Naive thymus-derived CD4-positive, alpha-beta T cell (primary cell): ENCODE data around the gene FIBIN. TPM values are rescaled to one million over a fixed set of nuclear protein-coding genes. Genes with fewer than 3 reads are reported as not detected.

Source experiments
- ATAC-seq: fragments of 150-1000 bp; cut with Tn5 transposase; 2 replicates; pipeline ENCODE4 v1.10.0; 2021; ENCODE audit warnings: mild to moderate bottlenecking, moderate library complexity
- CTCF ChIA-PET: fragments of 350-600 bp; sonication (Branson Sonifier 250); formaldehyde crosslinking; loops from one replicate; lab custom pipeline; 2021; ENCODE audit warnings: antibody characterized with exemption; lab: Charles Lee
- POLR2A ChIA-PET: fragments of 350-600 bp; sonication (Branson Sonifier 250); formaldehyde crosslinking; loops from one replicate; lab custom pipeline; 2021; ENCODE audit warnings: antibody characterized with exemption, inconsistent platforms; lab: Charles Lee
- DNase-seq, 9 donors: peaks; one replicate each; pipeline versions ENCODE4 v3.0.0 to v3.0.0-alpha.2; 2020 to 2022; ENCODE audit warnings: mixed read lengths in 1 of 9
- H3K27ac ChIP-seq: one replicate; pipeline ENCODE4 v1.7.0; 2013; ENCODE audit warnings: mild to moderate bottlenecking, low read depth, low read length, moderate library complexity
- H3K27me3 ChIP-seq, 2 donors: one replicate each; pipeline ENCODE4 v1.7.0; 2013; ENCODE audit warnings: low read length in 2 of 2, mild to moderate bottlenecking in 2 of 2, moderate library complexity in 2 of 2; ENCODE audit not compliant: control insufficient read depth in 2 of 2, insufficient read depth in 2 of 2
- H3K36me3 ChIP-seq, 3 experiments: 1 replicate in 2 of 3; 2 replicates in 1 of 3; pipeline ENCODE4 v1.7.0; 2013; ENCODE audit warnings: low read length in 3 of 3, mild to moderate bottlenecking in 3 of 3, moderate library complexity in 1 of 3; ENCODE audit not compliant: insufficient read depth in 3 of 3, control insufficient read depth in 2 of 3
- H3K4me1 ChIP-seq, 2 donors: one replicate each; pipeline ENCODE4 v1.7.0; 2013; ENCODE audit warnings: low read length in 2 of 2, mild to moderate bottlenecking in 2 of 2, moderate library complexity in 1 of 2; ENCODE audit not compliant: control insufficient read depth in 2 of 2, insufficient read depth in 2 of 2
- H3K4me3 ChIP-seq: 2 replicates; pipeline ENCODE4 v1.7.0; 2013; ENCODE audit warnings: mild to moderate bottlenecking, low read length
- H3K9me3 ChIP-seq, 3 experiments: 1 replicate in 2 of 3; 2 replicates in 1 of 3; pipeline ENCODE4 v1.7.0; 2013; ENCODE audit warnings: low read length in 3 of 3; ENCODE audit not compliant: control insufficient read depth in 2 of 3
- H3K27ac Mint-ChIP-seq, 9 donors: one replicate each; pipeline ENCODE4 v1.8.0; 2020 to 2022; ENCODE audit warnings: mixed read lengths in 9 of 9, mild to moderate bottlenecking in 8 of 9, moderate library complexity in 5 of 9, inconsistent platforms in 2 of 9
- H3K27me3 Mint-ChIP-seq, 5 donors: one replicate each; pipeline ENCODE4 v1.8.0; 2021 to 2022; ENCODE audit warnings: mixed read lengths in 5 of 5, mild to moderate bottlenecking in 1 of 5
- H3K36me3 Mint-ChIP-seq, 5 donors: one replicate each; pipeline ENCODE4 v1.8.0; 2020 to 2022; ENCODE audit warnings: mixed read lengths in 5 of 5, mild to moderate bottlenecking in 3 of 5, inconsistent platforms in 1 of 5
- H3K4me1 Mint-ChIP-seq, 7 donors: one replicate each; pipeline ENCODE4 v1.8.0; 2020 to 2022; ENCODE audit warnings: mixed read lengths in 7 of 7, mild to moderate bottlenecking in 3 of 7, inconsistent platforms in 1 of 7
- H3K4me3 Mint-ChIP-seq, 10 donors: one replicate each; pipeline ENCODE4 v1.8.0; 2020 to 2022; ENCODE audit warnings: mild to moderate bottlenecking in 10 of 10, mixed read lengths in 10 of 10, moderate library complexity in 6 of 10, inconsistent platforms in 2 of 10
- H3K9me3 Mint-ChIP-seq, 11 donors: one replicate each; pipeline ENCODE4 v1.8.0; 2020 to 2022; ENCODE audit warnings: mixed read lengths in 11 of 11, mild to moderate bottlenecking in 4 of 11, inconsistent platforms in 1 of 11, moderate library complexity in 1 of 11
- intact Hi-C, 2 donors: fragments of 100-400 bp; cut with micrococcal nuclease; formaldehyde crosslinking; loops; one replicate each; pipeline ENCODE4 v1.15.1; 2023
- polyA plus RNA-seq, 2 donors: library from polyadenylated mRNA; unstranded; fragments of 300-500 nt; fragmentation: Illumina TruSeq; gene quantifications; one replicate each; pipeline ENCODE4 v1.2.3, GENCODE V29; 2021
- total RNA-seq, 6 experiments: library from RNA in 5 of 6; stranded (reverse) in 5 of 6; gene quantifications; 1 replicate in 5 of 6; 2 replicates in 1 of 6; pipeline ENCODE4 v1.2.3 and lab custom pipeline; 2021 to 2026

The FIBIN gene
- total and polyA plus RNA-seq, 7 experiments from 2014 or later, result not detected

GRCh38 chr11:27002838-27003237 lies 8.9 kb downstream of the FIBIN start:
- POLR2A ChIA-PET, result no interaction called here
- no peak overlapping the region for H3K4me3 Mint-ChIP-seq
- Histone ChIP-seq H3K4me3 (no peak overlapping the region), H3K27ac (no peak overlapping the region), H3K9me3 (no peaks in the 10 kb centered on the region), H3K4me1 (no peaks in the 10 kb centered on the region), H3K36me3 (no peaks in the 10 kb centered on the region), H3K27me3 (no peaks in the 10 kb centered on the region)
- H3K4me1 Mint-ChIP-seq, result no peaks in the 10 kb centered on the region
- no peak for ATAC-seq
- no peak overlapping the region for H3K27ac Mint-ChIP-seq
- intact Hi-C loops, result no loop called here
- H3K36me3 Mint-ChIP-seq, result no peaks in the 10 kb centered on the region
- H3K27me3 Mint-ChIP-seq, result no peaks in the 10 kb centered on the region
- CTCF ChIA-PET, result no interaction called here
- H3K9me3 Mint-ChIP-seq, result peaks cover 0 to 8% (median 0%) of the 10 kb centered on the region in 11 donors
- no peak for DNase-seq

DNA sequence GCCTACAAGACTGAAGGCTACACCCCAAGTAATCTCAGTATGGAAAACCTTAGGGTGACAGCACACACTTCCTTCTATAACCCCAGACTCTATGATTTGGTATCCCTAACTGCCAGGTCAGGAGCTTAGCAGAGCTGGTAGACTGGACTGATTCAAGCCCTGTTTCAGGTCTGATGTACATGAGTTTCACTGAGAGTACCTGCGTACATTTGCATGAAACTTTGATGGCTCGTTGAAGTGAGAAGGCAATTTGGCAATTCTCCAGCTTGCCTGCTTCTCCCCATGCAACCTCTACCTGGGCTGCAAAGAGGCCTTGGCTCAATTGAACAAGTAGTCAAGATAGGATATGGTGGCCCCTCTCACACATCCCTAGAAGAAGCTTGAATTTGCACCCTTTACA lies 10.2 kb downstream of the FIBIN start:
- Mint-ChIP-seq H3K27ac (no peak overlapping the region), H3K4me3 (no peak overlapping the region), H3K27me3 (no peaks in the 10 kb centered on the region), H3K9me3 (peaks cover 0 to 8% (median 0%) of the 10 kb centered on the region in 11 donors), H3K4me1 (no peaks in the 10 kb centered on the region), H3K36me3 (no peaks in the 10 kb centered on the region)
- H3K27me3 ChIP-seq, result no peaks in the 10 kb centered on the region
- no peaks in the 10 kb centered on the region for H3K36me3 ChIP-seq
- ATAC-seq (no peak), DNase-seq (no peak)
- intact Hi-C loops, result no loop called here
- H3K4me3 ChIP-seq, result no peak overlapping the region
- ChIA-PET CTCF (no interaction called here), POLR2A (no interaction called here)
- no peak overlapping the region for H3K27ac ChIP-seq
- no peaks in the 10 kb centered on the region for H3K9me3 ChIP-seq
- no peaks in the 10 kb centered on the region for H3K4me1 ChIP-seq

DNA sequence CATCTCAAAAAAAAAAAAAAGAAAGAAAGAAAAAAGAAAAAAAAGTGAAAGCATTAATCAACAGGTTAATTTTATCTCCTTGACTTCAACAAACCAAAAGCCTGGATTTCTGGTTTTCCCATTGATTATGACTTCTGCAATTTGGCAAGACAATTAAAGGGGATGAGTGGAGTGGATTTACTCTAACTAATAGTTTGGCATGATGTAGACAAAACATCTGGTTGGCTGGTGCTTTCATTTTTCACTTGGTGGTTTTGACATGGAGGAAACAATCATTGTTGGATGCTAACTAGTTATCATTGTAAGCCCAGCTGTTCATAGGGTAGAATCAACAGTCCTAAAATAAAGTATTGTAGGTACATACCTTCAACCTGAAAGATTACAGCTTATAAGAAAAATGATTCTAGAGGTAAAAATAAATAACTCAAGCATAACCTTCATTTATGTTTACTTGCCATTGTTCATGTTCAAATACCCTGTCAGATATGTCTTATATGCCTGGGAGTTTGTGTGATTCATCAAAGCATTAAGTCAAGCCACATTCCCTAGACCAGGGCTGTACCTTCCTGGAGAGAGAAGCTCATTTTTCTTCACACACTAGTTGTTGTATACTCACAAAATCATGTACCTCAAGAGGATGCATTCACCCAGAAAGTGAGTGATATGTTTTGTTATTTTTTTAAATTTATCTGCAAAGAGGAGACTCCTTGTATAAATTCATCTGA lies 15.1 kb downstream of the FIBIN start:
- no peak for DNase-seq
- intact Hi-C loops, result no loop called here
- no peak for ATAC-seq
- Mint-ChIP-seq H3K27me3 (no peaks in the 10 kb centered on the region), H3K4me1 (no peaks in the 10 kb centered on the region), H3K36me3 (no peaks in the 10 kb centered on the region), H3K9me3 (peaks cover 0 to 8% (median 0%) of the 10 kb centered on the region in 11 donors), H3K27ac (no peak overlapping the region), H3K4me3 (no peak overlapping the region)
- Histone ChIP-seq H3K4me1 (no peaks in the 10 kb centered on the region), H3K27me3 (no peaks in the 10 kb centered on the region), H3K36me3 (no peaks in the 10 kb centered on the region), H3K9me3 (no peaks in the 10 kb centered on the region), H3K4me3 (no peak overlapping the region), H3K27ac (no peak overlapping the region)
- CTCF ChIA-PET, result no interaction called here
- POLR2A ChIA-PET, result no interaction called here

DNA sequence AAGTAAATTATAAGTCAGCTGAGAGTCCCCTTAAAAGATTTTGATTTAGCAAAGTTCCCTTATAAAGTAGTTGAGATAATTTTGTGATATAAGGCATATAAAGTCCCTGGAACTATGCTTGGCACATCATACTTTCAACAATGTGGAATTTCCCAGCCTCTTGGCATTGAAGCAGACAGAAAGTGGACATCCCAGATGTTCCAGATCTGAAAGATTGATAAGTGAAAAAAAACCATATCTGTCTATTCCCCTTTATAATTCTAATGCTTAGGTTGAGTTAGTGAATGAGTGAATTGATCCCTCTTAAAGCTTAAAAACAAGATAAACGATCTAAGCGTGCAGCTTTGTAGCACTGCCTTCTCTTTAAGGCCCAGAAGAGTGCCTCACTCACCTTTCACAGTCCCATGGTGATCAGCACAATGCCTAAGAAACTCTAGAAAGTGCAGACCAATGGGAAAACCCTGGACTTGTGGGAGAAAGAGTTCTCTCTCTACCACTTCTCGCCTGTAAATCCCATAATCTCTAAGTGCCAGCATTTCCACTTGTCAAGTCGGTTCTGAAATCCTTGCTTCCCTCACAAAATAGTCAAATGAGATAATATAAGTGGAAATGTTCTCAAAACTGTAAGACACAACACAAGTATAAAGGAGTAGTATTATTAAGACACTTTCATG lies 17.8 kb downstream of the FIBIN start:
- Mint-ChIP-seq H3K27ac (no peak overlapping the region), H3K36me3 (no peaks in the 10 kb centered on the region), H3K4me3 (no peak overlapping the region), H3K27me3 (no peaks in the 10 kb centered on the region), H3K9me3 (peaks cover 0 to 9% (median 0%) of the 10 kb centered on the region in 11 donors), H3K4me1 (no peaks in the 10 kb centered on the region)
- Histone ChIP-seq H3K27ac (no peak overlapping the region), H3K9me3 (no peaks in the 10 kb centered on the region), H3K27me3 (no peaks in the 10 kb centered on the region), H3K4me1 (no peaks in the 10 kb centered on the region), H3K36me3 (no peaks in the 10 kb centered on the region), H3K4me3 (no peak overlapping the region)
- intact Hi-C loops, result no loop called here
- POLR2A ChIA-PET, result no interaction called here
- DNase-seq (no peak), ATAC-seq (no peak)
- CTCF ChIA-PET, result no interaction called here

DNA sequence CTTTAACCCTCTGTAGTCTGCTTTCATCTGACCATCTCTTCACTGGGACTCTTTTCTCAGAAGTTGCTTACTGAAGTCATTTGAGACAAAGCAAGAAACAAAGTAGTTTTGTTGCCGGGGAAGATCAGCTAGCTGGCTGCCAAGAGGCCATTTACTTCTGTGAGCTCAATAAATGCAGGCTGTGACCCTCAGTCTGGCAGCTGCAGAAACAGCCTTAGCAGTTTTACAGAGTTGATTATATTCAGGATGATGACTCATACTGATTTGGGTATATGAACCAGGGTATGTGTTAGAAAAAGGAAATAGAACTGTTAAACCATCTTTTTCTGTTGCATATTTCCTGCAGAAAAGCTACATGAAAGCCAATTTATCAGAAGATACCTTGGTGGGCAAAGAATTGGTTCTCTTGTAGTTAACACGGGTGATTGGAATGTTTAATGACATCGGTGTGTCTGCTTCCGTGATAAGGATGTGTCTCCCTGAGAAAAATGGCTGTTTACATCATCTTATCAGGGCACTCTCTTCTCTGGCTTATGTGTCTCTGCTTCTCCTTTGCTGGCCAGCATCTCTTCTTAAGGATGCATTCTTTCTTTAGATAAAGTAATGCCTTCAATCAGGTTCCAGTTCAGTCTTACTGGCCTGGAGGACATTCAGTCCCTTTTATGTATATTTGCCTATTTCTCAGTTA lies 18.5 kb downstream of the FIBIN start:
- POLR2A ChIA-PET, result no interaction called here
- ATAC-seq, result no peak
- Mint-ChIP-seq H3K36me3 (no peaks in the 10 kb centered on the region), H3K27ac (no peak overlapping the region), H3K9me3 (peaks cover 0 to 9% (median 0%) of the 10 kb centered on the region in 11 donors), H3K27me3 (no peaks in the 10 kb centered on the region), H3K4me1 (no peaks in the 10 kb centered on the region), H3K4me3 (no peak overlapping the region)
- H3K4me1 ChIP-seq, result no peaks in the 10 kb centered on the region
- no peak for DNase-seq
- H3K27ac ChIP-seq, result no peak overlapping the region
- intact Hi-C loops, result no loop called here
- no peak overlapping the region for H3K4me3 ChIP-seq
- CTCF ChIA-PET, result no interaction called here
- H3K9me3 ChIP-seq, result no peaks in the 10 kb centered on the region
- H3K27me3 ChIP-seq, result no peaks in the 10 kb centered on the region
- no peaks in the 10 kb centered on the region for H3K36me3 ChIP-seq

- Histone ChIP-seq H3K9me3 (no peaks in the 10 kb centered on the region), H3K27ac (no peak overlapping the region), H3K4me1 (no peaks in the 10 kb centered on the region), H3K27me3 (no peaks in the 10 kb centered on the region), H3K36me3 (no peaks in the 10 kb centered on the region), H3K4me3 (no peak overlapping the region)
- no peaks in the 10 kb centered on the region for H3K27me3 Mint-ChIP-seq
- POLR2A ChIA-PET, result no interaction called here
- CTCF ChIA-PET, result no interaction called here
- H3K4me3 Mint-ChIP-seq, result no peak overlapping the region
- H3K9me3 Mint-ChIP-seq, result peaks cover 0 to 9% (median 0%) of the 10 kb centered on the region in 11 donors
- H3K27ac Mint-ChIP-seq, result no peak overlapping the region
- H3K4me1 Mint-ChIP-seq, result no peaks in the 10 kb centered on the region
- intact Hi-C loops, result no loop called here
- ATAC-seq (no peak), DNase-seq (no peak)
- H3K36me3 Mint-ChIP-seq, result no peaks in the 10 kb centered on the region
Measured at GRCh38 chr11:27013781-27014361, 20.0 kb downstream of the FIBIN start.
